22Rv1 (cell line): ENCODE measurements around the gene HOMEZ.
"Not testable (repeated sequence)": the region's sequence is repeated elsewhere in the genome, so short reads cannot be mapped to it uniquely, and the experiment has no call there.

ENCODE experiments used
- H3K27ac ChIP-seq: fragments of 450-650 bp; 2 replicates; pipeline ENCODE4 v1.5.1; 2017
- ZFX ChIP-seq: fragments of 450-650 bp; IDR thresholded peaks from 2 replicates; pipeline ENCODE4 v1.6.1; 2017; ENCODE audit warnings: antibody characterized with exemption, borderline replicate concordance
- TF ChIP-seq, protein P1 (sequence below): fragments of 450-650 bp; IDR thresholded peaks from 2 replicates; pipeline ENCODE4 v1.5.1; 2017; ENCODE audit warnings: mild to moderate bottlenecking

The HOMEZ gene

DNA sequence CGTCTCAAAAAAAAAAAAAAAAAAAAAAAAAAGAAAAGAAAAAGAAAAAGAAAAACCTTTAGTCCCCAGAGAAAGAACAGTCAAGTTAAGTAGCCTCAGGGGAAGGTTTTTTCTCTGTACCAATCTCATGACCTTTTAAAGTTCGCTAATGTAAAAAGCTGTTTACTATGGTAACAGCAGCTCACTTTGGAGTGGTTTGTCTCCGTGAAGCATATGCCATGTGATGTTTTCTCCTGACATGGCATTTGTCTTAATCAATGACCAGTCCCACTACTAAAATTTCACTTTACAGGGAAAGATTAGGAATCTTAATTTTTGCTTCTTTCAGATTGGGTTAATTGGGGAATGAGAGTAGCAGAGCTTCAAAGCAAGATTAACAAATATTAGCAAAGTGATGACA is 43.9 kb downstream of the HOMEZ start:
- no peak for TF ChIP-seq ZFX
- TF ChIP-seq, protein P1, sequence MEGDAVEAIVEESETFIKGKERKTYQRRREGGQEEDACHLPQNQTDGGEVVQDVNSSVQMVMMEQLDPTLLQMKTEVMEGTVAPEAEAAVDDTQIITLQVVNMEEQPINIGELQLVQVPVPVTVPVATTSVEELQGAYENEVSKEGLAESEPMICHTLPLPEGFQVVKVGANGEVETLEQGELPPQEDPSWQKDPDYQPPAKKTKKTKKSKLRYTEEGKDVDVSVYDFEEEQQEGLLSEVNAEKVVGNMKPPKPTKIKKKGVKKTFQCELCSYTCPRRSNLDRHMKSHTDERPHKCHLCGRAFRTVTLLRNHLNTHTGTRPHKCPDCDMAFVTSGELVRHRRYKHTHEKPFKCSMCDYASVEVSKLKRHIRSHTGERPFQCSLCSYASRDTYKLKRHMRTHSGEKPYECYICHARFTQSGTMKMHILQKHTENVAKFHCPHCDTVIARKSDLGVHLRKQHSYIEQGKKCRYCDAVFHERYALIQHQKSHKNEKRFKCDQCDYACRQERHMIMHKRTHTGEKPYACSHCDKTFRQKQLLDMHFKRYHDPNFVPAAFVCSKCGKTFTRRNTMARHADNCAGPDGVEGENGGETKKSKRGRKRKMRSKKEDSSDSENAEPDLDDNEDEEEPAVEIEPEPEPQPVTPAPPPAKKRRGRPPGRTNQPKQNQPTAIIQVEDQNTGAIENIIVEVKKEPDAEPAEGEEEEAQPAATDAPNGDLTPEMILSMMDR = no peak
- H3K27ac ChIP-seq = no peak overlapping the region

- H3K27ac ChIP-seq = not testable (repeated sequence)
Measured at GRCh38 chr14:23241061-23241715, 44.7 kb downstream of the HOMEZ start.

DNA sequence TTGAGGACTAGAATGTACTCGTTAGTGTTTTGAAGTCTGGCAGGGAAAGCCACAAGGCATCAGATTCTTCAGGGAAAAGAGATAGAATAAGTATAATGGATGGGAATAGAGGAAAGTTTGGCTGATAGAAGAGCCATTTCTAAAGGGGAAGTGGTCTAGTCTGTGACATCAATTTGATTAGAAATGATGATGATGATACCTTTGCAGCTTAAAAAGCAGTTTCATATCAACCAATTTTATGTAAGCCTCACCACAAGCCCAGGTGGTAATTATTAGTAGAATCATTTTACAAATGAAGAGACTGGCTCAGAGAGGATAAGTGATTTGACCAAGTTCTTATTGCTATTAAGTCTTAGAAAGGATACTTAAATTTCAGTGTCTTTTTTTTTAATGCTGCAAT is 45.3 kb downstream of the HOMEZ start:
- TF ChIP-seq ZFX = no peak
- TF ChIP-seq, protein P1 = no peak
- H3K27ac ChIP-seq = no peak overlapping the region

DNA sequence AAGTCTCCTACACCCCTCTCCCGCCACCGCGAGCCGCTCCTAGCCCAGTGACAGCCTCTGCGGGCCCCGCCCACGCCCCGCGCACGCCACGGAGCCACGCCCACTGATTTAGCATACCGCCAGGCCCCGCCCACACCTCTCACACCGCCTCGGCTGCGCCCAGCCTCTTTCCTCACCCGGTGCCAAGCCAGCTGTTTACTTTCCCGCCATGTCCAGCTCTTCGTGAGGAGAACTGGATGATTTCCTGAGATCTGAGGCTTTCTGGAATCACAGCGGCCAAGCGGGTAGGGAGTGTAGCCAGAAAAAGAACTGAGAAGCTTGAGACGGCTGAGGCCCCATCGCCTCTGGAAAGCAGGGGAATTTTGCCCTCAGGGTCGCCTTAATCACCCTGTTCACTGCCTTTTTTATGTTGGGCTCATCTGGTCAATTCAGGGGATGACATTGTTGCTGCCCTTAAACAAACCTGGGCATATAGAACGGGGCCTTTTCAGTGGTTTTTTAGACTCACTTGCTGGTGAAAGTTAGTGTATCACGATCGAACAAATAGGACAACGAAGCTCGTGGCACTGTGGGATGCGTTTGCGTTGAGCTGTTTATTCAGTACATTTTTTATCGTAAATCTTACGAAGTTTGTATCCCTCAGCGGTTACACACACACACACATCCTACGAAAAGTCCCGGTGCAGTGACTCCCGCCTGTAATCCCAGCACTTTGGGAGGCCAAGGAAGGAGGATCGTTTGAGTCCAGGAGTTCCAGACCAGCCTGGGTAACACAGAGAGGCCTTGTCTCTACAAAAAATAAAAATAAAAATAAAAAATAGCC is 47.9 kb downstream of the HOMEZ start, which contains the start of gene RNF212B:
TSS of gene RNF212B (plus strand) at position 165 of the 823 bp plus-strand sequence. CDS start 2,410 bp downstream, outside the sequence.
- H3K27ac ChIP-seq = peak within 1 kb of the TSS; percentile 87
- TF ChIP-seq, protein P1 = no peak
- no peak for TF ChIP-seq ZFX

GRCh38 chr14:23232241-23232808 is 53.6 kb downstream of the HOMEZ start:
- not testable (repeated sequence) for H3K27ac ChIP-seq

DNA sequence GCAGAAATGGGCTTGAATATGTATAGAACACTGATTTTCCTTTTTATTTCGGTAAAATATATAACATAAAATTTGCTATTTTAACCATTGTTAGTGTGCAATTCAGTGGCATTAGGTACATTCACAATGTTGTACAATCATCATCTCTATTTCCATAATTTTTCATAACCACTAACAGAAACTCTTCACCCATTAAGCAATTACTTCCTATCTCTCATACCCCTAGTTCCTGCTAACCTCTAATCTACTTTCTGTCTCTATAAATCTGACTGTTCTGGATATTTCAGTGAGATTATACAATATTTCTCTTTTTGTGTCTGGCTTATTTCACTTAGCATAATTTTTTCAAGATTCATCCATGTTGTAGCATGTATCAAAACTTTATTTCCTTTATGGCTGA is 57.1 kb downstream of the HOMEZ start:
- TF ChIP-seq, protein P1 = no peak
- TF ChIP-seq ZFX = no peak
- no peak overlapping the region for H3K27ac ChIP-seq

DNA sequence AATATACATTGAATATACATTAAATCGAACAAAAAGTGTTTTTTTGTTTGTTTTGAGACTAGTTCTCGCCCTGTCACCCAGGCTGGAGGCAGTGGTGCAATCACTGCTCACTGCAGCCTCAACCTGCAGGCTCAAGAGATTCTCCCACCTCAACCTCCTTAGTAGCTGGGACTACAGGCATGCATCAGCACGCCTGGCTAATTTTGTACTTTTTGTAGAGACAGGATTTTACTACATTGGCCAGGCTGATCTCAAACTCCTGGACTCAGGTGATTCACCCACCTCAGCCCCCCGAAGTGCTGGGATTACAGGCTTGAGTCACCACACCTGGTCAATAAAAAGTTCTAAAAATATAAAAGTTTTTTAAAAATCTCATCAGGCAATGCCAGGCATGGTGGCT is 58.4 kb downstream of the HOMEZ start:
- TF ChIP-seq, protein P1 = no peak
- no peak for TF ChIP-seq ZFX

DNA sequence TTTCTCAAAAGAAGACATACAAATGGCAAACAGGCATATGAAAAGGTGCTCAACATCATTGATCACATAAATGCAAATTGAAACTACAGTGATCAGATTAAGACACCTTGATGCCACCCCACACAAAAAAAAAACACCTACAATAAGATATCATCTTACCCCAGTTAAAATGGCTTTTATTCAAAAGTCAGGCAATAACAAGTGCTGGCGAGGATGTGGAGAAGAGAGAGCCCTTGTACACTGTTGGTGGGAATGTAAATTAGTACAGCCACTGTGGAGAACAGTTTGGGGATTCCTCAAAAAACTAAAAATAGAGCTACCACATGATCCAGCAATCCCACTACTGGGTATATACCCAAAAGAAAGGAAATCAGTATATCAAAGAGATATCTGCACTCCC is 61.0 kb downstream of the HOMEZ start:
- not testable (repeated sequence) for H3K27ac ChIP-seq

More for the DNA sequence above, 58.4 kb downstream of the HOMEZ start:
- no peak overlapping the region for H3K27ac ChIP-seq
